Neural progenitor cell (in vitro differentiated cells): ENCODE data around the gene HMHB1.

ENCODE experiments used
- CTCF ChIP-seq: fragments of 200-600 bp; sonication (generic); IDR thresholded peaks from 2 replicates; pipeline ENCODE4 v1.5.1; 2017; ENCODE audit warnings: antibody characterized with exemption, mild to moderate bottlenecking
- EZH2 ChIP-seq: fragments of 200-600 bp; sonication (generic); IDR thresholded peaks from 2 replicates; pipeline ENCODE4 v1.6.1; 2017; ENCODE audit warnings: antibody characterized with exemption, mild to moderate bottlenecking, moderate library complexity

DNA sequence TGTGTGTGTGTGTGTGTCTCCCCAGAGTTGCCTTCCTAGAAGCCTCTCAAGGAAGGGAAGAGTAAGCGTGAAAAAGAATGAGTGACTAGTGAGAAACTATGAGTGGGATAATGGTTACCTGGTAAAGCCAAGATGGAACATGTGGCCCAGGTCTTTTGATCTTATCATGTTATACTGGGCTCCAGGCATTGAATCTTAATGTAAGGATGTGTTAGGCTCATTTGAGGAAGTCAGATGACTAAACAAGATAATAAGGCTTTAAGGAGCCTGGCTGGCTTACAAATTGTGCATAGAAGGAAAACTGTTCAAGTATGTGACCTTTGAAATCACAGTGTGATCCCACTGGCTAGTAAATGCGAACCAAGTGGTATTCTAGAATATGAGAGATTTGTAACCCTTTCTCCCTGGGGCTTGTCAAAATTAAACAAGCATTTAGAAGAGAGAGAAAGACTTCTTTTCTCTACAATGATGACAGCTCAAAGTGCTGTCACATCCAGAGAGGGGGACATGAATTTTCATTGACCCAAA is 29.9 kb upstream of the HMHB1 start:
- TF ChIP-seq CTCF (no peak), EZH2 (no peak)
